ENCODE data around the gene MRPL34. TPM values are rescaled to one million over a fixed set of nuclear protein-coding genes. Genes with fewer than 3 reads are reported as not detected.

Gene MRPL34
- total RNA-seq, 2 donors from 2014 or later, result 203 to 254 TPM

- H3K4me3 ChIP-seq, result no peak overlapping the region
- no peaks in the 10 kb centered on the region for H3K9me3 ChIP-seq
- no peaks in the 10 kb centered on the region for H3K36me3 ChIP-seq
- TF ChIP-seq CTCF (IDR thresholded peaks at IDR 0.05), result no peak
- DNase-seq (ENCODE audit: low spot score), result no peak
- H3K27ac ChIP-seq, result no peak overlapping the region
- peaks cover 0 to 31% of the 10 kb centered on the region in 2 donors for H3K4me1 ChIP-seq
- H3K27me3 ChIP-seq, result no peaks in the 10 kb centered on the region
Observed at GRCh38 chr19:17339088-17339741, 33.5 kb downstream of the MRPL34 start.

- Histone ChIP-seq H3K4me1 (peaks cover 0 to 24% of the 10 kb centered on the region in 2 donors), H3K27me3 (no peaks in the 10 kb centered on the region), H3K27ac (no peak overlapping the region), H3K36me3 (no peaks in the 10 kb centered on the region), H3K9me3 (no peaks in the 10 kb centered on the region), H3K4me3 (no peak overlapping the region)
- no peak for DNase-seq (ENCODE audit: low spot score)
- no peak for TF ChIP-seq CTCF (IDR thresholded peaks at IDR 0.05)
Observed at GRCh38 chr19:17340302-17340870, 34.7 kb downstream of the MRPL34 start.

GRCh38 chr19:17340871-17341357, 35.2 kb downstream of the MRPL34 start:
- H3K9me3 ChIP-seq, result no peaks in the 10 kb centered on the region
- TF ChIP-seq CTCF (IDR thresholded peaks at IDR 0.05), result no peak
- no peak overlapping the region for H3K27ac ChIP-seq
- H3K4me3 ChIP-seq, result no peak overlapping the region
- DNase-seq (ENCODE audit: low spot score), result no peak
- peaks cover 0 to 19% of the 10 kb centered on the region in 2 donors for H3K4me1 ChIP-seq
- H3K36me3 ChIP-seq, result no peaks in the 10 kb centered on the region
- H3K27me3 ChIP-seq, result no peaks in the 10 kb centered on the region

GRCh38 chr19:17341386-17341785, 35.7 kb downstream of the MRPL34 start:
- no peak for TF ChIP-seq CTCF (IDR thresholded peaks at IDR 0.05)
- Histone ChIP-seq H3K9me3 (no peaks in the 10 kb centered on the region), H3K4me3 (no peak overlapping the region), H3K4me1 (peaks cover 0 to 18% of the 10 kb centered on the region in 2 donors), H3K27ac (no peak overlapping the region), H3K36me3 (no peaks in the 10 kb centered on the region), H3K27me3 (no peaks in the 10 kb centered on the region)
- DNase-seq (ENCODE audit: low spot score), result no peak

GRCh38 chr19:17341845-17342244, 36.2 kb downstream of the MRPL34 start:
- no peak overlapping the region for H3K27ac ChIP-seq
- H3K9me3 ChIP-seq, result no peaks in the 10 kb centered on the region
- DNase-seq (ENCODE audit: low spot score), result no peak
- H3K4me1 ChIP-seq, result peaks cover 0 to 22% of the 10 kb centered on the region in 2 donors
- no peak for TF ChIP-seq CTCF (IDR thresholded peaks at IDR 0.05)
- H3K36me3 ChIP-seq, result no peaks in the 10 kb centered on the region
- no peaks in the 10 kb centered on the region for H3K27me3 ChIP-seq
- H3K4me3 ChIP-seq, result no peak overlapping the region
